ENCODE results near the gene LPA.
"Not testable (repeated sequence)": the region's sequence is repeated elsewhere in the genome, so short reads cannot be mapped to it uniquely, and the experiment has no call there.

LPA gene

GRCh38 chr6:160664198-160664597, at the start of gene LPA:
LPA (minus strand) TSS chr6:160664275; CDS start chr6:160664214, 61 bp downstream.
- not testable (repeated sequence) for DNase-seq

GRCh38 chr6:160708993-160709392, 44.9 kb upstream of the LPA start:
- DNase-seq = not testable (repeated sequence)

GRCh38 chr6:160704688-160705087, 40.6 kb upstream of the LPA start:
- DNase-seq = not testable (repeated sequence)

- not testable (repeated sequence) for DNase-seq
Measured at GRCh38 chr6:160701918-160702680, 38.0 kb upstream of the LPA start, which contains the start of gene PLG. PLG (plus strand) TSS chr6:160702244; CDS start chr6:160702305, 61 bp downstream.

GRCh38 chr6:160697826-160698225, 33.8 kb upstream of the LPA start:
- DNase-seq = no peak

GRCh38 chr6:160696884-160697283, 32.8 kb upstream of the LPA start:
- DNase-seq = not testable (repeated sequence)

- DNase-seq = not testable (repeated sequence)
Measured at GRCh38 chr6:160695622-160696021, 31.5 kb upstream of the LPA start.

GRCh38 chr6:160695025-160695424, 30.9 kb upstream of the LPA start:
- not testable (repeated sequence) for DNase-seq

- DNase-seq = no peak
Measured at GRCh38 chr6:160692369-160692959, 28.4 kb upstream of the LPA start.

- no peak for DNase-seq
Measured at GRCh38 chr6:160691617-160692016, 27.5 kb upstream of the LPA start.

- no peak for DNase-seq
Measured at GRCh38 chr6:160690458-160690857, 26.4 kb upstream of the LPA start.

GRCh38 chr6:160685762-160686450, 21.8 kb upstream of the LPA start:
- no peak for DNase-seq

GRCh38 chr6:160685101-160685761, 21.2 kb upstream of the LPA start:
- not testable (repeated sequence) for DNase-seq

- peak; percentile 16 for DNase-seq
Measured at GRCh38 chr6:160679402-160679769, 15.3 kb upstream of the LPA start.

GRCh38 chr6:160678744-160679401, 14.8 kb upstream of the LPA start:
- DNase-seq = no peak

GRCh38 chr6:160678230-160678629, 14.2 kb upstream of the LPA start:
- no peak for DNase-seq

- DNase-seq = not testable (repeated sequence)
Measured at GRCh38 chr6:160676418-160676817, 12.3 kb upstream of the LPA start.

GRCh38 chr6:160668589-160668988, 4.5 kb upstream of the LPA start:
- DNase-seq = no peak

GRCh38 chr6:160667639-160668481, 3.8 kb upstream of the LPA start:
- DNase-seq = no peak

GRCh38 chr6:160662842-160663241, 1.2 kb downstream of the LPA start:
- no peak for DNase-seq

GRCh38 chr6:160662429-160662828, 1.6 kb downstream of the LPA start:
- no peak for DNase-seq

GRCh38 chr6:160661216-160661615, 2.9 kb downstream of the LPA start:
- DNase-seq = no peak

Data from NCI-H524 treated with DMSO at 0.1 percent for 48 hours (cell line).